Activated T-cell treated with anti-CD3 and anti-CD28 coated beads for 24 hours (primary cell): ENCODE results near the gene ITPRID1.
"Not testable (repeated sequence)": the region's sequence is repeated elsewhere in the genome, so short reads cannot be mapped to it uniquely, and the experiment has no call there.

ENCODE experiments used
- DNase-seq: peaks from one replicate; pipeline ENCODE4 v3.0.0-alpha.2; 2020; ENCODE audit warnings: low read depth

The ITPRID1 gene

DNA sequence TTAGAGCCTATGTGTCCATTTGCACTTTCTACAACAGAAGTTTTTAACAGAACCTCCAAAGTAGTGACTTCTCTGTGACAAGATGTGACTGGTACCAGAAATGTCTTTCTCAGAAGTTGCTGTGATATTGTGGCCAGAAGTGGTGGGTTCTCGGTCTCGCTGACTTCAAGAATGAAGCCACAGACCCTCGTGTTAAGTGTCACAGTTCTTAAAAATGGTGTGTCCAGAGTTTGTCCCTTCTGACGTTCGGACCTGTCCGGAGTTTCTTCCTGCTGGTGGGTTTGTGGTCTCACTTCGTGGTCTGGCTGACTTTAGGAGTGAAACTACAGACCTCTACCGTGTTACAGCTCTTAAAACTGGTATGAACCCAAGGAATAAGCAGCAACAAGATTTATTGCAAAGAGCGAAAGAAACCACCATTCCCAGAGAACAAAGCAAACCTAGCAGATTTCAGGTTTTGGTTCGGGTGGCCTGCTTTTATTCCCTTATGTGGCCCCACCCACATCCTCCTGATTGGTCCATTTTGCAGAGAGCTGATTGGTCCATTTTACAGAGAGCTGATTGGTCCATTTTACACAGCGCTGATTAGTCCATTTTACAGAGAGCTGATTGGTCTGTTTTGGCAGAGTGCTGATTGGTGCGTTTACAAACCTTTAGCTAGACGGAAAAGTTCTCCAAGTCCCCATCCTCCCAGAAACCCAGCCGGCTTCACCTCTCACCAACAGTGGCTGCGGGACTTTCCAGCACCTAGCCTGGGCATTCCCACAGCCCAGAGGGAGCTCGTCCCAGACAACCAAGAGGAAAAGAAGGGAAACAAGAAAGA lies 3.0 kb downstream of the ITPRID1 start:
- no peak for DNase-seq

DNA sequence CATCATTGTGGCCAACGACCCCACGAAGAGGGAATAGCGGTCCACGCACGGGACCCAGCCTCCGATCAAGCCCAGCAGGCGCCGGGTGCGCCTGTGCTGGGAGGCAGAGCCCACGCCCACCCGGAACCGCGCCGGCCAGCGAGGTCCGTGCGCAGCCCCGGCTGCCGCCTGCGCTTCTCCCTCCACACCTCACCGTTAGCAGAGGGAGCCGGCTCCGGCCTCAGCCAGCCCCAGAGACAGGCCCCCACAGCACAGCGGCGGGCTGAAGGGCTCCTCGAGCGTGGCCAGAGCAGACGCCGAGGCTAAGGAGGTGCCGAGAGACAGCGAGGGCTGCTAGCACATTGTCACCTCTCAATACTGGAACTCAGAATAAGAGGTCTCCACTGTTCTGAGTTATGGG lies 3.6 kb downstream of the ITPRID1 start:
- DNase-seq = no peak

DNA sequence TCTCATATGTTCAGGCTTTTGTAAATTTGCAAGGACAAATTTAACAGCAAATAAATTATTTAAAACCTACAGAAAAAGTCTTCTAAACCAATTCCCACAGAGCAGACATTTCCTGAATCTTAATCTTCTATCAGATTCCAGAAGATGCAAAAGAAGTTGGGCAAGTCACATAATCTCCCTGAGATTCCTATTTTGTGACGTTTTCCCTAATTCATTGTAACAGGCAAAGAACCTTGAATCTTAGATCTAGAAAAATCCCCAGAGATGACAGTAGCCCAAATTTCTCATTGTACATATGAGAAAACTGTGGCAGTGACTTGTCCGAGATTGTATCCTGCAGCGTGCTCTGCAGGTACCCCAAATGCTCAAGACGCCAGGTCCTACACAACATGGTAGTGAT lies 4.9 kb downstream of the ITPRID1 start:
- no peak for DNase-seq

DNA sequence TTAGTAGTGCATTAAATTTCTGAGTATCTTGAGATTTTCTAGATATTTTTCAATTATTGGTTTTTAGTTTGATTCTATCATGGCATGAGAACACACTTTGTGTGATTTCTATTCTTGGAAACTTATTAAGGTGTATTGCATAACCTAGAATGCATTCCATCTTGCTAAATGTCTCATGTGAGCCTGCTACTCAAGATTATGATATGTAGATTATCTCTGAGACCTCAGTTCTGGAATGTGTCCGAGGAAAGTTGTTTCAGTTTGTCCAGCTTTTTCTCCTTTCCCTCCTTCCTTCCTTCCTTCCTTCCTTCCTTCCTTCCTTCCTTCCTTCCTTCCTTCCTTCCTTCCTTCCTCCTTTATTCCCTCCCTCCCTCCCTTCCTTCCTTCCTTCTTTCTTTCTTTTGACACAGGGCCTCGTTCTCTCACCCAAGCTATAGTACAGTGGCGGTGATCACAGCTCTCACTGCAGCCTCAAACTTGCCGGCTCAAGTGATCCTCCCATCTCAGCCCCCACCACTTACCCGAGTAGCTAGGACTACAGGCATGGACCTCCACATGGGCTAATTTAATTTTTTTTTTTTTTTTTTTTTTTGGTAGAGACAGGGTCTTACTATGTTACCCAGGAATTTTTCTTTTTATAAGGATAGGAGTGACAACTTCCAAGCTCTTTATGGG lies 7.6 kb downstream of the ITPRID1 start:
- no peak for DNase-seq

DNA sequence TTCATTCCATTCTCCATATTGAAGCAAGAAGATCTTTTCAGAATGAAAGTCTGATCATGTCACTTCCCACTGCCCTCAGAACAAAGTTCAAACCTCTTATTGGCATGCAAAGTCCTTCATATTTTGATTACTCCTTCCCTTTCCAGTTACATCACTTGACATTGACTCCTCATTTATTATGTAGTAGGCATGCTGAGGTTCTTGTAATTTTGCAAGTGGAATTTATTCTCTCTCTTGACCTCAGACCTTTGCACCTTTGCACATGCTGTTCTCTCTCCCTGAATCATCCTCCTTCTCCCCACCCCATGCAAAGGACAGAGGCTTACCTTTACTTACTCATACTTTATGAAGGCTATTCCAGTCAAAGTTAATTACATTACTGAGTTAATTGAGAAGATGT lies 13.0 kb downstream of the ITPRID1 start:
- no peak for DNase-seq

DNA sequence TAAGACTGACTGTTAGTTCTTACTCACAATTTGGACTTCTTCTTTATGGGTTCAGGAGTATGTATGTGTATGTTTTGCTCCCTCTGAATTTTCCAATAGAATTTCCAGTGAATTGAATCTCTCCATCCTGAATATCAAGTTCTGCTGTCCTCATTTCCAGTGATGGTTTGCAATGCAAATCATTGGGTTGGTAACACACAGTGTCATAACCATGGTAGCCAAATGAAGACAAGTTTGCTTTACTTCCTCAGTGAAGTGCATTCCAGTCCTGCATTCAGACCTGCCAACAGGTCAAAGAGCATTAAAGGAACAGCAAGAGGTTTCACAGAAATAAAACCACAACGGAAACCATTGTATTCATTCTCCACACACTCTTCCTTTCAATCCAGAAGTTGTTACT lies 15.2 kb downstream of the ITPRID1 start:
- no peak for DNase-seq

DNA sequence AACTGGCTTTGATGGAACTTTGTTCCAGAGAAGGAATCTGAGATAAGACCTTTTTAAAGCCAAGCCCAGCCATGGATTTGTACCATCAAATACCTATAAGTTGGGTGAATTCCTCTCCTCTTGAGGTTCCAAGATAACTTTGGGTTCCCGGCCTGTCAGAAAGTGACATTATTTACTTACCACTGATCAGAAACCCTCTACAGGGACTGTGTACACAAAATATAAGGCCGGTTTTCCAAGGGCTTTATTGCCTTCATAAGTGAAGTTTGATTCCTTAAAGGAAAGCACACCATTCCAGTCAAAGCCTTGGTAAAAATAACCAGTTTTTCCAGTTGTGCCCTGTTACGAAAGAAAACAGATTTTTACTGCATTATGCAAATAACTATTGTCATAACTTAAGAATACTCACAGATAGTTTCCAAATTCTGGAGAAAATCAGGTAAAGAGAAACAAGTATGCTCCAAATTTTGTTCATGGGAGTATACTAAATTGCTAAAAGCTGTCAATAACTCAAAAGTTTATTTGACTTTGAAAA lies 26.8 kb downstream of the ITPRID1 start:
- DNase-seq = not testable (repeated sequence)

DNA sequence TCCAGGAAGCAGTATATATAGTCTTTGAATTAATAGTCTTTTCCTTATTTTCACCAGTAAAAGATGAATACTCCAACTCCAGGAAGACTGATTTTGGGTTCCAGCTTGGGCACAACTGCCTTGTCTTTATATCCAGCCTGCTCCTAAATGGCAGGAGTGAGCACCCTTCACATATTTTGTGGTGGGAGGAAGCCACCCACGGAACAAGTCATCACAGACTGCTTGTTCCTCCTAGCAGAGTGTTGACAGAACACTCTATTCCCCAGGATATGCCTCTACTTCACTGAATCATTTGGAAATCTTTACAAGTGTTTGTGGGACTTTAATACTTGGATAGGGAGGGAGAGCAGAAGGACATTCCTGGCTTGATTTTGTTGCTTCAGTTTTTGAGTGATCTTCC lies 31.7 kb downstream of the ITPRID1 start:
- DNase-seq = no peak

DNA sequence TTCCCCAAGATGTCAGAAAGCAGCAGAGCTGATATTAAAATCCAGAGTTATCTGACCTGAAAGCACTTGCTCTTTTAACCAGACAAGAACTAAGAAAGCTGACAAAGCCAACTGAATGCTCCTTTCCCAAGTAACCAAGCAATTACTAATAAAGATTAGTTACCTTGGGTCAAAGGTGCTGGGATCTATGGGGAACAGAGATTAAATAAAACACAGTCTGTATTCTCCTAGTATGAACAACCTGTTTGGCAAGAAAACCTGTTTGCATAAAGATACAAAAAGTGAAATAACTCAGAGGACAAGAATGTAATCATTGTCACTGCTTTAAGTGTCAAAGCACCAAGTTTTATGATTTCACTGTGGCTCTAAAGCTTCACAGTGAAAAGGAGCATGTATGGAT lies 35.7 kb downstream of the ITPRID1 start:
- no peak for DNase-seq

DNA sequence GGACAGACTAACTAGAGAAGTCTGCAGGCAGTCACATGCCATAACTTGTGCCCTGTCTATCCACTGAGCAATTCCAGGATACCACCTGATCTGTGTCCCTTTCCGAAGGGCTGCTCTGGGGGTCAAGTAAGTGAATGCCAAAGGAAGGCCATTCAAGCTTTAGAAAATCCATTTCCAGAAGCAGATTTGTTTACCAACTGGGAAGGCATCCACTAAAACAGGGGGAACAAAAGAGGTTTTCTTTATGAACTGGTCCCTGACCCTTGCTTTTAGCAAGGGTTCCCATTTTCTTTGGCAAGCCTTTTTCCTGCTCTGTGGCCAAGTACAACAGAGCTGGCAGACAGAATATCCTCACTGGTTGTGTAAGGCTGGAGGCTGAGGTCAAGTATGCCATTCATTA lies 36.5 kb downstream of the ITPRID1 start:
- DNase-seq = no peak

DNA sequence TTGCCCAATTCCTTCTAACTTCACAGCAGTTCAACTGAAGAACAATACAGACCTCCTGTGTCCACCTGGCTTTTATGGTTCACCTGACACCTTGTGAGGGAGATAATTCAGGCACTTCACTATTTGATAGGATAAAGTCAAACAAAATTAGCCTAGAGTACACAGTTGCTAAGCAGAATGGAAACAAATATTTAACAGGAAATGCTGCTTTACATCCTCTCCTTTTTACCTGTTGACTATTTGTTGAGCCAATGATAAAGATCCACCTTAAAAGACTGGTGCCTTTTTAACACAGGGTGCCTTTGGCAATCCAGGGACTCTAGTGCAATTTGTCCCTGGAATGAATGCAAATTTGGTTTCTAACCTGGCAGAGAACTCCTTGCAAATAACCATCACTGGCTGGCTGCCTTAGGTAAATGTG lies 39.8 kb downstream of the ITPRID1 start:
- no peak for DNase-seq

DNA sequence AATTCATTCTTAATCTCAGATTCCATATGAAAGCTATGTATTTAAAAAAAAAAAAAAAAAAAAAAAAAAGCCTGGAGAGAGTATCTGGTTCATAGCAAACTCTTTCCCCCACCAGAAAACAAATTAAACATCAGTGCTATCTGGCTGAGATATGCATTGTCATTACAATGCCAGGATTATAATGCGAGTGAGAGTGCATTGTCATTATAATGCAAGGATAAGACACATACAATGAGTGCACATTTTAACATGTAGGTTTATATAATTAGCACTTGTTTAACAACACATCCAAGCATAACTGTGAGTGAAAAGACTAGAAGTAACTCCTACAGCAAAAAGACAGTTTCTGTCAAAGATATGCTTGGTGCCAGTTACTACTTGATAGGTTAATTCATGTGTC lies 48.1 kb downstream of the ITPRID1 start:
- DNase-seq = no peak

DNA sequence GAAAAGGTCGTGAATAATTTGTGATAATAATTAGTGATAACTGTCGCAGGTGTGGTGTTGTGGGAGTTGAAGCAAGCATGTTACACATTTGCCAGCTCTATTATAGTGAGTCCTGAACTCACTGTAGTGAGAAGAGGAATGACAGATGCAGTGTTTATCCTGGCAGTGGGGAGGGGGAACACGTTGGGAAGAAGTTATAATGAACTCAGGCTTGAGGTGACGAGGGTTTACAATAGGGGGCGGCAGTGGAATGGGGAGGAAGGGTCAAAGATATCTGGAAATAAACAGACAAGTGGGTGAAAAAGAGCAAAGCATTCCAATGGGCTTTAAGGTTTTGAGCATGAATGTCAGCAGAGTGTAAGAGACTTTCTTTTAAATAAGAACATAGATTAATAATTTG lies 49.6 kb downstream of the ITPRID1 start:
- no peak for DNase-seq

DNA sequence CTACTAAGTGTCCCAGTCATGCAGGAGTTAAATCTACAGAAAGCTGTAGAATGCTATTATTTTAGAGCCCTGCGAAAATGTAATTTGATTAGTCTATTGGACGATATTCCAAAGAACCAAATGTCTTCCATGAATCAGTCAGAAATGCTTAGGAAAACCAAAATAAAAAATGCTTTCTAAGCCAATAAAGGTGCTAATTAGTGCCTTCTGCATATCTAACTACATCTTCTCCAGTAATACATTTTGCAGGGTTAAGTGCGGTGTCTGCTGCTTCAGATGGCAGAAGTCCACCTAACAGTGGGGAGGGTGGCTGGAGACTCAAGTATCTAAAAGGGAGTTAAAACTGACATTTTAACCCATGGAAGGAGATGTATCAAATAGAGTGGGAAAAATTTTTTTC lies 50.1 kb downstream of the ITPRID1 start:
- no peak for DNase-seq

DNA sequence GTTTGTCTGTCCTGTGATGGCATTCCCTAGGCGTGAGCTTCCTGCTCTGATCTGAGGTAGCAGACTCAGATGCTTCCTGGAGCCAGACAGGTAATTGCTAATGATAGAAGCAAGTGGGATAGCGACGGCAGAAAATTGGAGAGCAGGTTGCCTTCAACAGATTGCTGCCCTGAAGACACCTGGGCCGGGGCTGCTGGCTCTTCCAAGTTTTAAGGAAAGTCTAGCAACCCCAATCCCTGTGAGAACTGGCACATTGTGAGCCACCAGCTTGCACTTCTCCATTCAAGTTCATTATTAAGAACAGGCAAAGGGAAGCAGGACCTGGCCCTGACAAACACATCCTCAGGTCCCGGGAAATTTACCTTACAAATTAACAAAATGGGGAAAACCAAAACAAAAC lies 50.8 kb downstream of the ITPRID1 start:
- DNase-seq = no peak

DNA sequence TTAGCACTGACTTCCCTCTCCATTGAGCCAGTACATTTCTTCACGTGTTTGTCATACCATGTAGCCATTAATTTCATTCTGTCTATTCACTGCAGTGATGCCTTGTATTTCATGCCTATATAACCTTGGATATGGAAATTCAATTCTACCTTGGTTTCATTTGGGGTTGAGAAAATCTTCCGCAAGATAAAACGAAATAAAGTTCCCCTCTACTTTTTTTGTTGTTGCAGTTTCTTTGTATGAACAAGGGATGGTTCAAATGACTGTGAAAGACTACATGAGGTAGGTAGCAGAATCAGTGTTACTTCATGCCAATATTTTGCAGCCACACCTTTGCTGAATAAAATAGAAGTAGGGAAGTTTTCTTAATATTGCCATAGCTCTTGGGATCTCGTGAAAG lies 55.6 kb downstream of the ITPRID1 start:
- DNase-seq = no peak

DNA sequence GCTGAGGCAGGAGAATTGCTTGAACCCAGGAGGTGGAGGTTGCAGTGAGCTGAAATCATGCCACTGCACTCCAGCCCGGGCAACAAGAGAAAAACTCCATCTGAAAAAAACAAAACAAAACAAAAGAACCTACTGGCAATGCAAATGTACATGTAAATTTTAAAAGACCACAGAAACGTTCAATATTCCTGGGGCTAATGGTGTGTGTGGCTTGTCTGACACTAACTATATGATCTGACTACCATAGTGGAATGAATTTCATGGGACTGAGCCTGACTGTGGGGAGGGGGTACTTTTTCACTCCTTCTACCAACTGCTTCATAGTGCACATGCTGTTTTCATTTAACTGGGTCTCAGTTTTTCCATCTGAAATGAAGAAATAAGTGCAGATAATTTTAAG lies 69.6 kb downstream of the ITPRID1 start:
- DNase-seq = no peak

DNA sequence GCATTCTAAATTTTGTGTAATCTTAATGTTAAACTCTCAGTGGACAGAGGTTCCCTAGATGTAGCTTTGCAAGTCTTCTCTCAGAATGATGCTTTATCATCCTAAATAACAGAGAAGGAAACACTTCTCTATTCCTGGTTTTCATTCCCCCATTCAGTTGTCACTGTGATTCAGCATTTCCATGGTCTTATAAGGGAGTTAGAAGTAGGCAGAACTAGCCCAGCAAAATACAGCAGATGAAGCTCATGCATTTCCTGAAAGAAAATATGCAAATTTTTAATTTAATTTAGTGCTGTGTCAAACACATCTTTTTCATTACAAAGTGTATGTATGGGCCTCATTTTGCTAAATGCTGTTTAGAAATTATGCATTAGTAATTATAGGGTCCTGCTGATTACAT lies 70.1 kb downstream of the ITPRID1 start:
- no peak for DNase-seq

DNA sequence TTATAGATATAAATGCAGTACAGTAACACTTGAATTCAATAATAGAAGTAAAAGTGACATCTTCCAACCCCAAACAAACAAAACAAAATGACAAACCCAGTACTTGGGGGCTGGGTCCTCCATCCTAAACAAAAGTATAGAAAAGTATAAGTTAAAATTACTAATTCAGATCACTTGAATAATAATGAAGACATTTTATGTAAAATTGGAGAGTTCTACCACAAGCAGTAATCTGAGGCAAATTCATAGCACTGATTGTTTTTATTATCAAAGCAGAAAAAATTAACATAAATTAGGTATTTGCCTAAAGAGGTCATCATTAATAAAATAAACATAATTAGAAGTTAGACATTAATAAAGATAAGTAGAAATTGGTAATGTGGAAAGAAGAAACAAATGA lies 81.5 kb downstream of the ITPRID1 start:
- DNase-seq = no peak

DNA sequence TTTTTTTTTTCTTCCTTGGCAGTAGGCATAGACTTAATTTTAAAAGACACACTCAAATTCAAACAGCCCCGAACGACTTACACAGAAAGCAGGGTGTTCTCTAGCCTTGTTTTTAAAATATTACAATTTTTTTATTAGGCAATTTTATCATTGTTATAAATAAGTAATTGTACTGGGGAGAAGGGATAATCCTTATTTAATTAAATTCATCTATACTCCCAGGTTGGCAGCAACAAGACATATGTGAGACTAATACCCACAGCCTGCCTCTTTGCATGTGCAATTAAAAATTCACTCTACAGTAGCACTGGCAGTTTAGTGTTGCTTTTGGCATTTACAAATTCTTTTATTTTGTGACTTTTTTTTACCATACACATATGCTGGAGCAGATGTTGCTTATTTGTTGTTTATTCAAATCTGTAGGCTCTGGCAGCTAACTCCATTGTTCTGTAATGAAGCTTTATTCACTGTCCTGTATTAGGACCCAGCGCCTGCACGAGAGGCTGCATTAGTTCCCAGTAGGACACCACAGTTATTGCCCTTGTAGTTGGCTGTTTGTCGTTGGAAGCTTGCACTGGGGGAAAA lies 88.2 kb downstream of the ITPRID1 start:
- DNase-seq = no peak

DNA sequence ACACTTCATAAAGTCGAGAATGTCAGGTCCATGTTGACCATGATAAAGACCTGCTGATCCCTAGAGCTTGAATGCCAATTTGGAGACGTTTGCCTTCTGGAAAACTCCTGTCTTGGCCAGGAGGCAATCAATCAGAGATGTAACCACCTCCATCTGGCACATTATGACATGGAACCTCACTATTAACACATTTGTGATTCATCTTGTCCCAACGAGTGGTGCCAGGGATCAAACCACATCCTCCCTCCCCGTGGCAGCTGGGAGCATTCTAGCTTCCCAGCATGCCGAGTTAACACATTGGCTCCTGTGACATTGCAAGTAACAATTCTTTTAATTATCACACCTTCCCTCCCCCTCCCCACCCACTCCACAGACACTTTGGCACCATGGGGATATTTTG lies 89.2 kb downstream of the ITPRID1 start:
- no peak for DNase-seq

DNA sequence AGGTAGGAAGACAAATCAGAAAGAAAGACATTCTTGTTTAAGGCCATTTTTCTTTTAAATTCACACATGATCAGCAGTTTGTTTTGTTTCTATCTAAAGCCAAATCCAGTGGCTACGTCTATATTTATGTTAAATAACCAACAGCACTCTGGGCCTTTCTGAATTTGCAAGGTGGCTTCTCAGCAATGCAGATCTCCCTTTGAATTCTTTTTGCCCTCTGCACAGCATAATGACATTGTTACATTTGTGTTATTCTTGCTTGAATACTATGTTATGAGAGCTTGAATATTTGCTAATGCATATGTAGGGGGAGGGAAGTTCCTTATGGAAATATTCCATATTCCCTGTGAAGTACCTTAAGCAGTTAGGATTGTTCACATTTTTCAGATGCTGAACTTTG lies 99.7 kb downstream of the ITPRID1 start:
- no peak for DNase-seq

DNA sequence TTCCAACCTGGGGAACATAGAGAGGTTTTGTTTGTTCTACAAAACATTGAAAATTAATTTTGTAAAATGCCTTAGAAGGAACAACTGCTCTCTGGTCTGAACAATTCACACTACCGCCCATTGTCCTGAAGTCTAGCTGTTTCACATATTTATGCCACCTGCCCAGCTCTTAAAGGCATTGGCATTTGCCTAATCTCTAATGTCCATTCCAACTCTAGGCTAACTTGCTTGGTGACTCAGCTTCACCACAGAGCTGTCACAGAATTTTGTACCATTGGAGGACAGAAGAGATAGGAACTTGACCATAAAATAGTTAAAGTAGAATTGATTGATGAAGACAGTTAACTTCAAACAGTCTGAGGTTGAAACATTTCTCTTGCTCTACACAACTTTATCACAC lies 119.6 kb downstream of the ITPRID1 start:
- no peak for DNase-seq
